ENCODE data around the gene ZNF747.

- TF ChIP-seq POLR2AphosphoS5 (IDR thresholded peaks at IDR 0.05) (no peak), POLR2A (IDR thresholded peaks at IDR 0.05) (no peak)
- TF ChIP-seq, protein P1, sequence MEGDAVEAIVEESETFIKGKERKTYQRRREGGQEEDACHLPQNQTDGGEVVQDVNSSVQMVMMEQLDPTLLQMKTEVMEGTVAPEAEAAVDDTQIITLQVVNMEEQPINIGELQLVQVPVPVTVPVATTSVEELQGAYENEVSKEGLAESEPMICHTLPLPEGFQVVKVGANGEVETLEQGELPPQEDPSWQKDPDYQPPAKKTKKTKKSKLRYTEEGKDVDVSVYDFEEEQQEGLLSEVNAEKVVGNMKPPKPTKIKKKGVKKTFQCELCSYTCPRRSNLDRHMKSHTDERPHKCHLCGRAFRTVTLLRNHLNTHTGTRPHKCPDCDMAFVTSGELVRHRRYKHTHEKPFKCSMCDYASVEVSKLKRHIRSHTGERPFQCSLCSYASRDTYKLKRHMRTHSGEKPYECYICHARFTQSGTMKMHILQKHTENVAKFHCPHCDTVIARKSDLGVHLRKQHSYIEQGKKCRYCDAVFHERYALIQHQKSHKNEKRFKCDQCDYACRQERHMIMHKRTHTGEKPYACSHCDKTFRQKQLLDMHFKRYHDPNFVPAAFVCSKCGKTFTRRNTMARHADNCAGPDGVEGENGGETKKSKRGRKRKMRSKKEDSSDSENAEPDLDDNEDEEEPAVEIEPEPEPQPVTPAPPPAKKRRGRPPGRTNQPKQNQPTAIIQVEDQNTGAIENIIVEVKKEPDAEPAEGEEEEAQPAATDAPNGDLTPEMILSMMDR (IDR thresholded peaks at IDR 0.05), result no peak
Observed at GRCh38 chr16:30482366-30482765, 52.3 kb downstream of the ZNF747 start.

Measured in prostate gland (tissue), 2 donors.